ENCODE results near the gene TNS1.

TNS1 gene

DNA sequence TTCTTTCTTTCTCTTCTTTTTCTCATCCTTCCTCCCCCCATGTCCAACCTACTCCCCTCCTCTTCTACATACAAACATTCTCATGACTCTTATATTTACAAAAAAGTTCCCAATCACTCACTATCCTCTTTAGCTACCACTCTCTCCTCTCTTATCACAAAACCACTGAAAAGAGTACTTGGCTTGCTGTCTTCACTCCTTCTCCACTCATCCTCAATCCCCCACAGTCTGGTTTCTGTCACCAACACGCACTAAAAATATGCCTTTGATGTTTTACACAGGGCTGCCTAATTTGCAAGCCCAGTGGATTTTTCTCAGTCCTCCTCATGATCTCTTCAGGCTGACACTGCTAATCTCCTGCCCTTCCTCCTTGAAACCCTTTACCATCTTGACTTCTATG lies 159.5 kb downstream of the TNS1 start:
- no peak for DNase-seq

DNA sequence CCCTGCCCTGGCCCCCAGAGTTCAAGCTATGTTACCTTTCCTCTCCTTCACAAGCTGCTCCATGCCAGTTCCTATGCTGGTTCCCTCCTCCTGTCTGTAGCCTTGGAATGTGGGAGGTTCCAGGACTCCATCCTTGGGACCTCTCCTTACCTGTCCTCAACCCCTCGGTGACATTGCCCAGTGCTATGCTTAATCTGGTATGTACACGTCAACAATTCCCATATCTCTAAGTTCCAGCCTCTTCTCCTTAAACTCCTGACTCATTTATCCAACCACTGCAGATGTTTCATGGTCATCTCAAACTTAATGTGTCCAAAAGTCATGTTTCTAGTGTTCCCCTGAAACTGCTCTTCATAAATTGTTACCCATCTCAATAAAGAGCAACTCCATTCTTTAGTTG lies 160.8 kb downstream of the TNS1 start:
- DNase-seq: no peak

DNA sequence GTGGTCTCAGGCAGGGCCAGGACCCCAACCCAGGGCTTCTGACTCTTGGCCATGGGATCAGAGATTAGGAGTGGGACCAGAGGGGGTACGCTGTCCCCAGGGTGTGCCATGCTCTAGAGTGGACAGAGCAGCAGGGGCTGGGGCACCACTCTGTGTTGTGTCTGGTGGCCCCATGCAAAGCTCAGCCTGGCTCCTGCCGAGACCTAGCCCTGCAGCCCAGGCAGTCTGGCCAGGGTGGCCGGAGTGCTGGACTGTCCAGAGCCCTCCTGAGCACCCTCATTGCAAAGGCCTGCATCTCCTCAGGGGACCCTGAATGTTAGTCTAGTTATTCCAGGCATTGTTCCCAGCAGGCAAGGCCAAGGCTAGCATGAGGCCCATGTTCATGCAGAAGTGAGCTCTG lies 162.3 kb downstream of the TNS1 start:
- DNase-seq: no peak

DNA sequence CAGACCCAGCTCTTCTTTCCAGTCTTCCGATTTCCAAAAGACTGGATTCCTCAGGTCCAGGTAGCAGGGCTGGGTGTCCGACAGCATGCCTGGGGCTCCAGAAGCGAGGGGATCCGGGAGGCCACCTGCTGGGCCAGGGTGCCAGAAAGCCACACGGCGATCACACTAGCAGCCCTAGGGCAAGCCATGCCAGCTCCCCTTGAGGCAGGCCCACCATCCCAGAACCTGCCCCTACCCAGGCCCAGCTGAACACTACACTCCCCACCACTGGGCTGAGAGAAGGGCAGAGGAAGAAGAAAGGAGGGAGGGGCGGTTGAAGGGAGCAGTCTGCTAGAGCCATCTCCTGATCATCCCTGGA lies 163.1 kb downstream of the TNS1 start:
- no peak for DNase-seq

DNA sequence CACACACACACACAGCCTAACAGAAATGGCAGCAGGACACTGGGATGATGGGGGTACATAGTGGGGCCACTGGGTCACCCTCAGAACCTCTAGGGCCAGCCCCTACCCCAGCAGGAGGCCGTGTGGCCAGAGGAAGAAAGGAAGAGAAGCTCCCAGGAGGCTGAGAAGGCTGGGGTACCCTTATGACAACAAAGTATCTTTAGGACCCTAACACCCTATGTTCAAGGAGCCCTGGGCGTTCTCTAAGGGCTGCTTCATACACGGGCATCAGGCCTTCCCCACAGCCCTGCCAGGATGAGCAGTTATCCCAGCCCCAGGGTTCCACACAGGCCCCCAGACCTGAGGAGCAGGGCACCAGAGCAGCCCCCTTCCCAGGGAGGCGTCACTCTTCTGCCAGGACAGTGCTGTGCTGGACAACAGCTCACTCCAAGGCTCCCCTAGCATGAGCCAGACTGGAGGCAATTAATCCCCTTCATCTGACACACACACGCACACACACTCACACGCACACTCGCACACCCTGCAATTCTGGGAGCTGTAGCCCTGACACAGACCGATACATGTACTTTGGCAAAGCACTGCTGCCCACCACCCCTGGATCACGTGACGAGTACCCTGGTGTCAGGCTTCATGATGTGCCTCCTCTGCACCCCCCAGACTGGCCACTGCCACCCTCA lies 163.6 kb downstream of the TNS1 start:
- DNase-seq: no peak

DNA sequence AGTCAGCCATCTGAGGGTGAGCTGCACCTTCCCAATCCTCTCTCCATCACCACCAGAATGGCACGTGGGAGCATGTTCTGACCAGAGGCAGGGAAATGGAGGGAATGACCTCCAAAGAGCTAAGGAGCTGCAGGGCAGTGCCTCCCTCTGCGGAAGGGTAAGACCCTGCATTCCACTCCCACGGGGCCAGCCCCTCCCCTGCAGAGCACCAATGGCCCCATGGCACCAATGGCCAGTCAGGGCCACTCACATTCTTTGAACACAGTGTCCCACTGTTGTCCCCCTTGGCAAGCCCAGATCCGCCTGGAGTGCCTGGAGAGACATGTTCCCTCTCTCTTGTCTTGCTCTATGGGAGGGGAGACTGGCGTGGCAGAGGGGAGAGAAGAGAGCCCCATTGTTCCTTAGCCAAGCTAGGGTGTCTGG lies 164.4 kb downstream of the TNS1 start:
- DNase-seq: no peak

DNA sequence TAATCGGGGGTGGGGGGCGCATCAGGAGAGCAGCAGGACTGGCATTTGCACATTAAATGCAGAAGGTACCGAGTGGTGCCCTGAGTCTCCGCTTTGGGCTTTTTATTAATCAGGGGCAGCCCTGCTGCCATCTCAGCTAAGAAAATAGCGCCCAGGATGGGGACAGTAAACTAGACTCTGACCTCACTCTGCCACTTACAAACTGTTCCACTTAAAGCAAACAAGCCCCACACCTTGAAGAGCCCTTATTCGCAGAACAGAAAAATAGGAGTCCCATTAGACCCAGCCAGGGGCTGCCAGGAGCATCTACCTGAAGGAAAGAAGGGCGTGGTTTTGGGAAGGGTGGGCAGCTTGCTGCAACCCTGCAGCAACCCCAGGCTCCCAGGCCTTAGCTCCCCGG lies 165.3 kb downstream of the TNS1 start:
- no peak for DNase-seq

DNA sequence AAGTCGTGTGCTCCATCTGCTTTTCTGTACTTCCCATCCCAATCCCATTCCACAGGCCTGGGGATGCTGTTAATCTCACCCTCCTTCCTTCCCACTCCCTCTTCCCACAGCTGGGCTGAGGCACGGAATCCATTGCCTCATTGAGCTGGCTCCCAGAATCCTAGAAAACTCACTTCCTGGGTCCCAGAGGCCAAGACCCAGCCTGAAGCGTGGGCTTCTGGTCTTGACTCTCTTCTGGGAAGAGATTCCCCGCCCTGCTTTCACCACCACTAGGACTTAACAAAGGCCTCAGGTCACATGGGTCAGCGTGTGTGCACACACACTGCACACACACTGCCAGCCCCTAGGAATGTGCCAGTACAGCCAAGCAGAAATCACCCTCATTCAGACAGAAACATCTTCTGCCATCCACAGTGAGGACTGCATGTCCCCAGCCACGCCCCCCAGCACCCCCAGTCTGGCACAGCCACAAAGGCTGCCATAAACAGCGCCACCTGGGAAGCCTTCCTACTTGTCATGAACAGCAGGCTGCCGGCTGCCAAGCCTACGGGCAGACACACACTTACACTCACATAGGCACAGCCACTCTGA lies 165.8 kb downstream of the TNS1 start:
- no peak for DNase-seq

DNA sequence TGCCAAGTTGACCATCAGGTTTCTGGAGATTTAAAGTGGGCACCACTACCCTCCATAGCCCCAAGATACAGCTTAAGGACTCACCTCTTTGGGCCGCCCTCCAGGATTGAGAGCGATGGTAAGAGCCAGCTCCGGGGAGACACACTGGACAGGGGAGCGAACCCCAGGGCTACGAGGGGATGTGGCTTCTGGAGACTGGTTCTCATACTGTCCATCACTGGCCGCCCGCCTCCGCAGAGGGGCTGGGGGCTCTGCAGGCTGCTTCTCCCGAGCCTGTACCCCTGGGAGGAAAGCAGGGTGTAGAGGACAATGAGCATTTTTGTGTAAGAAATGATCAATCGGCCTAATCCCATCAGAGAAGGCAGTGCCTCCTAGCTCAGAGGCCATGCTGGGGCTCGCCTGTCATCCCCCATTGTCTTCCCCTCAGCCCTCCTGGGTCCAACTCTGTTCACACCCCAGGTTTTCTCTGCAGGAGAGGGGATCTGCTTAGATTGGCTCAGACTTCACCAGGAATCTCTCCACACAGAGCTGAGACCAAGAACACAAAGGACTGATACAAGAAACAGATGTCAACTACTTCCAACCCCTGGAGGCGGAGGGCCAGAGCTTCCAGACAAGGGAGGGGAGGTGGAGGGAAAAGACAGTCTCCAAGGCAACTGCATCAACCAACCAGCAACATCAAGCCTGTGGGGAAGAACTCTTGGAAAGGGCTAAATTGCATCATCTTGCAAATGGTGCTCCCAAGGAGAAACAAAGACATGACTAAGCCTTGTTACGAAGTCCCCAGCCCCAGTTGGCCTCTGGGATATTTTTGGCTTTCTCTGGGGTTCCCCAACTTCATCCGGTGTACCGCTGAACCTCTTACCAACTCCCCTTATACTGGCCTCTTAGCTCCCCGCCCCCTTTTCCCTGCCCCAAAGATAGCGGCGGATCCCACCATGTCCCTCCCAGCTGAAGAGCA lies 166.6 kb downstream of the TNS1 start:
- no peak for DNase-seq

DNA sequence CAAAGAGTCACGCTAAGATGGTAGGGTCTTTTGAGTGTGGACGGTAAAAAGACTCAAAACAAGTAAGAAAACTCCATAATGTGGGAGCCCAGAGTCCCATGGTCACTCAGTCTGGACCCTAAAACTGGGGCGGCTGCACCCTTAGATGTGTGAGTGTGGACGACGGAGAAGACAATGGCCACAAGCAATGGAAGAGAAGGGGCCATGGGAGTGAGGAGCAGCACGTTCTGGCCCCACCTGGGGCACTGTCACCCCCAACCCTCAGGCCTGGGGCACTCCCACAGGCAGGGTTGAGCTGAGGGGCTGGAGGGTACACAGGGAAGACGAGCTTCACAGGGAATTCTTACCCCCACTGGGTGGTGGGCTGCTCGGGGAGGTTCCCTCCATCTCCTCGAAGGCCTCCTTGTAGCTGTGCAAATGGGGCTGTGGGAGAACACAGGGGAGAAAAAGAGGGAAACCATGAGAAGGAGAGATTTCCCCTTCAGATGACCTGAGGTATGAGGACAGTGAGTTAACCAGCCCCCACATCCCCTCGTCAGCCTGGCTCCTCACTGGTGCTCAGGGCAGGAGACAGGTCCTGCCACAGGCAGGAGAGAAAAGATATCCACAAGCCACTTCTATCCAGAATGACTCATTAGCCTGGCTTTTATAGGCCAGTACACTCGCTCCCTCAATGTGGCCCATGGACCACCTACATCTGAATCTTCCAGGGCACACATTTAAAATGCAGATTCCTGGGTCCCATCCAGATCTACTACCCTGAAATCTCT lies 167.9 kb downstream of the TNS1 start:
- no peak for DNase-seq

DNA sequence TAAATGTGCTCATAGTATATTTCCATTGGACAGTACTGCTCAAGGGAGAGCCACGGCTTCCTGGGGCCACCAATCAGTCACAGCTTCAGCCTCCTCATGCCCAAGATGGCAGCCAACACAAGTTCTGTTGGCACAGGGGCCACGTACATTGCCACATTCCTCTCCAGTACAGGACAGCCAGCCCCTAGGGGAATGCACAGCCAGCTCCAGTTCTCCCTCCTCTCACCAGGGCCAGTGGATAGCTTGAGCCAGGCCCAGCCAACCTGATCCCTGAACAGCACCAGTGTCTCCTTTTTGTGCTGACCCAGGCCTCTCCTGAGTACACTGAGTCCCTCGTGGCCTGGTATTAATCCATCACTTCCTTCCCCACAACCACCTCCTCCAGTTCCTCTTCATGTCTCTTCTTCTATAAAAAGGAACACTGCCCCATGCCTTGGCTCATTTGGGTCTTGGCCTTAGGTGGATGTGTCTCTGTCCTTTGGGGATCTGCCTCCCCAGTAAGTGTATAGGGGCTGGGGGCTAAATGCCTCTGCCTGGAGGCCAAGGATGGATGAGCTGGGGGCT lies 168.7 kb downstream of the TNS1 start:
- DNase-seq: no peak

DNA sequence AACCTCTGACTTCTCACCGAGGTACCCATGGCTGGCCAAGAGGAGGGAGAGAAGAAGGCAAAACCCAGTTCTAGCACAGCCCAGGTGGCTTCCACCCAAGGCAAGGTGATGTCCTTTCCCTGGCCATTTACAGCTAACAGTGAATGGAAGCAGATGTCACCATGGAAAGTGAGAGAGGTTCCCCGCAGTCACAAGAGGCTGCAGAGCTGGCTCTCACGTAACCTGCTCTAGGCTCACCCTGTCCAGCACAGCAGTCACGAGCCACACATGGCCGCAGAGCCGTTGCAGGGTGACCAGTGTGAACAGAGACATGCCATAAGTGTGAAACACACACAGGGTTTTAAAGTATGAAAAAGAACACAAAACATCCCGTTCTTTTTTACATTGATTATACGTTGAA lies 169.4 kb downstream of the TNS1 start:
- no peak for DNase-seq

DNA sequence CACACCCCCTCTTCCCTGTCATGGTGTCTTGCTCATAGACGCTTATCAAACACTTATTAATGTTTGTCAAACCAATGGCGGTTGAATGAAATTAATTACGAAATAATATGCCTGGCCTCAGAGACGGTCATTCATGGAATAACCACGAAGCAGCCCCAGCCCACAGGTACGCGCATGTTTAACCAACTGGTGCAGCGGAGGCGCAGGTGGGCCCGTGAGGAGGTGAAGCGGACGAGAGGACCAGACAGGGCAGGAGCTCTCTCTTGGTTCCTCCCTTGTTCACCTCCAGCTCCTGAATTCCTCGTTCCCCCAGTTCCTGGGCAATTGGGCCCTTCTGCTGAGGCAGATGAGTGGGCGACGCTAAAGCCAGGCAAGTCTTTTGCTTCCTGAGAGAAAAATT lies 169.8 kb downstream of the TNS1 start:
- DNase-seq: no peak

DNA sequence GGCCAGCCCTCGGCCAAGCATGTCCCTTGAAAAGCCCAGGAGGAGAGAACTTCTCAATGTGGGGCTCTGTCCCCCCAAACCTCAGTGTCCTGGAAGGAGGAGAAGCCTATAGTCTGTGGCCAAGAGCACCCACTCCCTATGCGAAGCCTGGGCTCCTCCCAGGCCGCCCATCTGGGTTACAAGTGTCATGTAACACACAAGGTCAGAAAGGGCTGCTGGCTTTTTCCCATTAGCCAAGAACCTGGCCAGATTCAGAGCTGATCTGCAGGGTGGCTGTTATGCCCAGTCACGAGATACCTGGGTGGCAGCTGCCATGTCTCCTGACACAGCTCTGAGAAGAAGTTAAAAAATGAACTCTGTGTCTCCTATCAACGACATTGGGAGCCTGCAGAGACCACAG lies 170.7 kb downstream of the TNS1 start:
- DNase-seq: no peak

DNA sequence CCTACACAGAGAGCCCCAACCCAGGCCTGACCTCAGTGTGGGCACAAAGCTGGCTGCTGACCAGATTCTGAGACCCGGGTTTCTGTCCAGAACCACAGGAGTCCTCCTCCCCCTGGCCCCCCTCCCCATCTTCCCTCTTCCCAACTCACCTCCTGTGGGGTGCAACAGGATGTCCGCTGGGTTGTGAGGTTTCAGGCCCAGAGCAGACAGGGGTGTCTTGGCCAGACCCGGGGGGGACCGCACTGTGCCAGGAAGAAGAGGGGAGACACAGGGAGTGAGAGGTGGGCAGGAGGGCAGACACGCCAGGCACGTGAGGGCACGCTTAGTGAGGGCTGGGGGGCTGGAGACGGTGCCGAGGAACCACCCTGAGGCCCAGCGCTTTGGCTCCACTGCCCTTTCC lies 171.5 kb downstream of the TNS1 start:
- DNase-seq: no peak

DNA sequence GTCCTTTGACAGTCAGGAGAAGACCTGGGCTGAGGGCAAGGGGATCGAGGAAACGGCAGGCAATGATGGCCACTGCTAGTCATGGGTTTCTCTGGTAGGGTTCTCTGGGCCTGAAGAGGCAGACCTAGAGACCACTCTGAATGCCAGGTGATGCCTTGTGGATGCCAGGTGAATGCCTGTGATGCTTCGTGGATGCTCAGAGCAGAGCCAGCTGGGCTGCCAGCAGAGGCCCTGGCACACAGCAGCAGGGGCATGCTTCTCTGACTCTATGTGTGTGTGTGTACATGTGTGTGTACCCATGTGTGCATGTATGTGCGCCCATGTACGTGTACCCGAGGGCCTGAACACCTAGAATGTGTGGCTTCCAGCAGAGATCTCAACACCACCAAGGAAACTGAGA lies 172.0 kb downstream of the TNS1 start:
- DNase-seq: no peak

DNA sequence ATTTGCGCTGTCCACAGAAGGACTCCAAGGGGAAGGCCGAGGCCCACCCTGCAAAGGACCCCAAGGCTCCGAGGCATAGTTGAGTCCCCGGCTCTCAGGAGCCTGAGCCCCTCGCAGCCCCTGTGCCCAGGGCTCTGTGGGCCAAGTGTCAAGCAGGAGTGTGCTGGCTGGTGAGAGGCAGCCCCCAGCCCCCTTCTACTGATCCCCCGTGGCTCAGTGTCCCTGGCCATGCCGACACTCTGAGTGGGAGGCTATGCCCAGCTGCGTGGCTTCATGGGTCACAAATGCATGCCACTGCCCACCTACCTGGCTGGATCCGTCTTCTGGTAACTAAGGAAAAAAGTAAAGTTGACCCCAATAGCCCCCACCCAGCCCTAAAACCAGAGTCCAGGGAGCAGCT lies 172.7 kb downstream of the TNS1 start:
- no peak for DNase-seq

DNA sequence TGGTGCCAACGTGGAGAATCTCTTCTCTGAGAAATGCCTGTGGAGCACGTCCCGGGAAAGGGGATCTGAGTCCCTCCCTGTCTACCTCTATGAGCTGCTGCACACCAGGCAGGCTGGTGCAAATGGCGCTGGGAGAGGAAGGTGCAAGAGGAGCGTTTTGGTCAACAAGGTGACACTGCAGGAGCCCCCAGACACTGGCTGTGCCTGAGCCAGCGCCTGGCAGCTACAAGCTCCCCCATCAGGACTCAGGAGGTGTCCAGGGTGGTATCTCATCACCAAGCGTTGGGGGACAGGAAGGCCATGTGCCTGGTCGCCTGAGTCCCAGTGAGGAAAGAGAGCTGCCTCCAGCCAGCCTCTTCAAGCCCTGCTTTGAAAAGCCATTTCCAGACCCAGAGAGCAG lies 173.4 kb downstream of the TNS1 start:
- DNase-seq: no peak

DNA sequence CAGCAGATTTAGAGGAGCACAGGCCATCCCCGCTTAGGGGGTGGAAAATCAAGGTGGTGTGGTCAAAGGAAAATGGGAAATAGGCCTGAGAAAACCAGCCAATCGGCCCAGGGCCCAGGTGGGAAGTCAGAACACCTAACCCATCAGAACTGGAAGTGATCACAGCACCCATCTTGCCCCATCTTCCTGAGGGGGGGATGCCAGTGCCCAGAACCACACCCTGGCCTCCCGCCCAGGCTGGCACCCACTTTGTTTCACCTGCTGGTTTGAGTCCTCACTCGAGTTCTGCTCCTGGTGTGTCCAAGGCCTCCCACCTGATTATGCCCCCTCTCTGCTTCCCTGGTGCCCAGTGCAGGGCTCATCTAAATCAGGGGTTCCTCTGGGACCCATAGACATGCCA lies 174.5 kb downstream of the TNS1 start:
- no peak for DNase-seq

DNA sequence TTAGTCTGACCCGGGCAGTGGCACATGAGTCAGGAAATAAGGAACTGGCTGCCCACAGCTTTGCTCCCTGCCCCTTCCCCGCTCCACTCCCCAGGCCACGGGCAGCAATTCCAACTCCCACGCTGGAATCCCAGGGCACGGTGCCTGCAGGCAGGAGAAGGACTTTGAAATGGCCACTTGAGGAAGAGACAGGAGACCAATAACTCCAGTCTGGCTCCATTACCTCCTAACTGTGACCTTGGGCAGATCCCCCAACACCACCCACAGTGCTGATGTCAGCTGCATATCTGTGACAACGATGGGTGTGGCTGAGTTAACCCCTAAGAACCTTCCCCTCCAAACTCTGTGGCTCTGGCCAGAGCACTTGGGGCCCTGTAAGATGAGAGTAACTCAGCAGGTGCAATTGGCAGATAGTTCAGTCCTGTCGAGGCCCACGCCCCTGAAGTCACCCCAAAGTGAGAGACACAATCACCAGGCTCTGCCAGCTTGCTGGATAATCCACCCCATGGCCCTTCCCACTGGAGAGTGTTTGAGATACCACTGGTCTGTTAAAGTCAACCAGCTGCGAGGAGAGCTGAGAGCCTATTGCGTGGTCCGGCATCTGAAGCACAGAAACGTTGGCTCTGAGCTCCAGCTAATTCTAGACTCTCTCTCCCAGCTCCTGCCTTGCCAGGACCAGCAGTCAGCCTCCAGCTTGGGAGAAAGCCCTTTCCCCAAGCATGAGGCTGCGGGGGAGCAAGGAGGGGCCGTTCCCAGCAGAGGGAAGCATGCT lies 175.2 kb downstream of the TNS1 start:
- no peak for DNase-seq

DNA sequence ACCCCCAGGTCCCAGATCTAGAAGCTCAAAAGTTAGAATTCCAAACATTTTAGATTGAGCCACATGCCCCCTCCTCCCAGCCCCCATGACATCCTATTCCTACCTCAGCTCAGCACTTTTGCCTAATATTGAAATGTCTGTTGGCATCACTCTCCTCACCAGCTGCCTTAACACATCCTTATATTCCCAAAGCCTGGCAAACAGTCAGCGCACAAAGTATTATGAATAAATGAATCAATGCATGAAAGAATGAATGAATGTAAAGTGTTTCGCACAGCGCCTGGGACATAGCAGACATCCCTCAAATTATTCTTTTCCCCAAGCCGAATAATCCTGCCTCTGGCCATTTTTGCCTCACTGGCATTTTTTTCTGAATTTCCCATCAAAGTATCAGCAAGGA lies 175.8 kb downstream of the TNS1 start:
- DNase-seq: no peak

DNA sequence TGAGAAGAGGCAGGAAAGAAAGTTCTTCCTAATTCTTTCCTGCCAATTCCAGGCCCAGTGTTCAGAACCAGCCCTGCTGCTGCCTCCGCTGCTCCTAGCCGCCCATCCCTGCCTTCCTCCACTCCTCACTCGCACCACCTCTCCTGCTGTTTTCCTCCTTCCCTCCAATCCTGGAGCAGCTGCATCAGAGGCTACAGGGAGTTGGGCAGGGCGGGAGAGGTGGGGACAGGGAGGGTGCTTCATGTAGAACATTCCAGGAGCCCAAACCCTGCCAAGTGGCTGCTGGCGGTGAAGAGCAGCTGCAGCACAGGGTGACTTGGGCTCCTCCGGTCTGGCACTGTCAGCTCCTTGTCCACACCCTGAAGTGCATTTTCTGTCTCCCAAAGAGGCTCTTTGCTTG lies 176.3 kb downstream of the TNS1 start:
- DNase-seq: no peak

All from NCI-H1092 treated with DMSO at 0.1 percent for 48 hours (cell line).